ENCODE measurements around the gene MXI1.

MXI1 gene

GRCh38 chr10:110207011-110207804, at the start of gene MXI1:
Gene MXI1 (plus strand): TSS chr10:110207605. CDS start chr10:110207809, 204 bp downstream.
- peak; percentile 80 for DNase-seq

- no peak for DNase-seq
Measured at GRCh38 chr10:110158051-110159005, 49.1 kb upstream of the MXI1 start.

GRCh38 chr10:110160081-110160480, 47.3 kb upstream of the MXI1 start:
- no peak for DNase-seq

GRCh38 chr10:110160522-110160921, 46.9 kb upstream of the MXI1 start:
- DNase-seq, result no peak

GRCh38 chr10:110162741-110163145, 44.7 kb upstream of the MXI1 start:
- no peak for DNase-seq

DNA sequence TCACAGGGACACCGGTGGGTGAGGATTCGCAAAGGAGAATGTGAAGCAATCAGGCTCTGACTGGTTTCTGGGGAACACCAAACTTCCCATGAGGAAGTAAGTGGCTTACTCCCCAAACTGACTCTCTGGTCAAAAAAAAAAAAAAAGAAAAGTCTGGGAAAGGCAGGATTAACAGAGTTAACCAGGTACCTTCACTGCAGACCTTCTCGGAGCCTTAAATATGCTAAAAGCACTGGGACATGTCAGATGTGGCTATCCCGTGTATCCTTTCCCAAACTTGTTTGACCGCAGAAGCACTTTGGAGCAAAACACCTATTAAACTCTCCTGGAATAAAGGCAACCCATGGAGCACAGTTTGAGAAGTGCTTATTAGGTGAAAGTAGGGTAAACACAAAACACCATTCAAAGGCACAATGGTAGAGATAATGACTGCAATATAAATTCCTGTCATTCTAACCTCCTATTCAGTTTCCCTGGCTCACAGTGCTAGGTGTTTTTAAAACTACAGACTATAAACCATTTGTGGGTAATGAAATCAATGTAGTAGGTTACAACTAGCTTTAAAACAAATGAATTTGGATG, 44.1 kb upstream of the MXI1 start:
- DNase-seq, result no peak

DNA sequence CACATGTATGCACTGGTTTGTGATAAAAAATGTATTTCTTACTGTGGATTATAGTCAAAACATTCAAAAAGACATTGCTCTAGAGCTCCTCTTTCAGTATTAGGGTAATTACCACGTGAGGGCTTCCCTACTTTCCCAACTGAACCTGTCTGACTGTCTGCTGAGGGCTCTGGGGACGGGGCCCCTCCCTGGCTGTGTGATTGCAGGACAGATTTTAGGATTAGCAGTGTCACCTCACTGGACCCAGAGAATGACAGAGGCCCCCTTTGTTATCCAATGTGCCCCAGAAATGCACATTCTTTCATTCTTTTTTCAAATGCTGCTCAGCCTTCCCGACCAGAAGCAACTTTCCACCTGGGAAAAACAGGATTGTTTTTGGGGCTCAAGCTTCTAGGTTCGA, 43.6 kb upstream of the MXI1 start:
- DNase-seq, result no peak

- no peak for DNase-seq
Measured at GRCh38 chr10:110165239-110165638, 42.2 kb upstream of the MXI1 start.

- no peak for DNase-seq
Measured at GRCh38 chr10:110167149-110167548, 40.3 kb upstream of the MXI1 start.

DNA sequence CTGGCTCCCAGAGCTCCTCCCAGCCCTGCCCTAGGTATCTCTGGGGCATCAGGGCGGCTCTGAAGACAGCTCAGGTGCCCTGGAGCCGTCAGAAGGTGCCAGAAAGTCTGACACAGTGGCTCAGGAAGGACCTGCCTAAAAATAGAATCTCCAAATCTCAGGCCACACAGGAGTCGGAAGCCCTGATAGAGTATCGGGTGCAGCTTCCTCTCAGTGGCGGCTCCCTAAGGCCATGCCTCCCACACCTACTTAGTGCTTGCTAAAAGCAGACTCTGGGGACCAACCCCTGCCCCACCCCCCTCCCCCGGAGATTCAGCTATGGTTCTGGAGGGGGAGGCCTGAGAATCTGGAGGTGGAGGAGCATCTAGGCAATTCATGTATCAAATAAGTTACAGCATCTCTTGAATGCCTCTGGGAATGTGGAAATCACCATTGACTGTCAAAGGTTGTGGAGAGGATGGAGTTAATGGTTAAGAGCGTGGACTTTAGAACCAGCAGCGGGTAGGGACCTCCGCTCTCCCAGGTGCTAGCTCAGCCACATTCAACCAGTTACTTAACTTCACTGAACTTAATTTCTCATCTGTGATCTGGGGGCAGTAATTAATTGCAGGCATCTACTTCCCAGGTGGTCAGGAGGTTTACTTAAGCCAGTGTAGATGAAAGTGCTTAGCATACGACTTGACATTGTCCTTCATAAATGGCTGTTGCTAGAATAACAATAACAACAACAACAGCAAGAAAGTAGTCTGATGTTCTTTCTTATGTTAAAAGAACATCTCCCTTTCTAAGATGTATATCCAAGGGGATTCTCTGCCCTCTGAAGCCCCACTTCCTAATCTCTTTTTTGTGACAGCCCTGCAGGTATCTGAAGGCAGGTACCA, 38.6 kb upstream of the MXI1 start:
- no peak for DNase-seq

DNA sequence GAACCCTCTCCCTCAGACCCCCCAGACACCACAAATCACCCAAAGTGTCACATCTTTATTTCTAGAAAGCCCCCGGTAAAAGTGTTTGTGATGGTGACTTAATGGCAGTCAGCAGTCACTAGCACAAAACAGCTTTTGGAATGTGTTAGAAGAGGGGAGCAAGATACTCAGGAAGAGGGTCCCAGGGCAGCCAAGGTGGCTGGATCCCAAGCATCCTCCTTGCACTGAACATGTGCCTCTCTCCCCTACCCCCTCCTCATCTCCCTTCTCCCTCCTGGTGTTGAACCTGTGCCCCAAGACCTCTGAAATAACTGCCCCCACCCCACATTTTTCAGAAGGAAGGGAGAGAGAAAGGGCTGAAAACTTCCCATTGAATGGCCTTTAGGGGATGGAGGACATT, 37.8 kb upstream of the MXI1 start:
- no peak for DNase-seq

GRCh38 chr10:110170142-110170971, 37.0 kb upstream of the MXI1 start:
- no peak for DNase-seq

DNA sequence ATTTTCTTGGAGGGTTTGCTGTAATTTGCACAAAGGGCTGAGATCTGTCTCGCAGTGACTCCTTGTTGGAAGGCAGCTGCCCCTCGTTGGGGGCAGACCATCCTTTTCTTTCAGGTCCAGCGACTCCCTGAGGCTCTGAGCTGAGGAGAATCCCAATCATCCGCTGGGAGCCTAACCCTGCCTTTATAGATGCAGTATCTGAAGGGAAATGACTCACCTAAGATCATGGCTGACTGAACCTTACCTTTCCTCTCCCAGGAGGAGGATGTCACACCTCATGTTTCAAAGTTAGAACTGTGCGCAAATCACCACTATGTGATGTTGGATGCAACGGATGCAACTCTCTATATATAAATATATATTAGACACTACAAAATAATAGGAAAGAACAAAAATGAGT, 36.4 kb upstream of the MXI1 start:
- DNase-seq, result no peak

- no peak for DNase-seq
Measured at GRCh38 chr10:110172155-110172554, 35.2 kb upstream of the MXI1 start.

GRCh38 chr10:110174201-110174600, 33.2 kb upstream of the MXI1 start:
- no peak for DNase-seq

DNA sequence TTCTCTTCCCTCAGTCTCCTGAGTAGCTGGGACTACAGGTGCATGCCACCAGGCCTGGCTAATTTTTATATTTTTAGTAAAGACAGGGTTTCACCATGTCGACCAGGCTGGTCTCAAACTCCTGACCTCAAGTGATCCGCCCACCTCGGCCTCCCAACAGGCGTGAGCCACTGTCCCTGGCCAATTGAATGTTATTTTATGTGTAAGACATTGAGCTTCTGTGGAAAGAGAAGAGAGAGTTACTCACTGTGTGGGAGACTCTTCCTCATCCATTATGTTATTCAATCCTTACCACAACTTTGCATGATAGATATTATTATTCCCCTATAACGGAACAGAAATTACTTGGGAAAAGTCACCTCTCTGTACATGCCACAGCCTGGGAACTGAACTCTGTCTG, 32.6 kb upstream of the MXI1 start:
- no peak for DNase-seq

DNA sequence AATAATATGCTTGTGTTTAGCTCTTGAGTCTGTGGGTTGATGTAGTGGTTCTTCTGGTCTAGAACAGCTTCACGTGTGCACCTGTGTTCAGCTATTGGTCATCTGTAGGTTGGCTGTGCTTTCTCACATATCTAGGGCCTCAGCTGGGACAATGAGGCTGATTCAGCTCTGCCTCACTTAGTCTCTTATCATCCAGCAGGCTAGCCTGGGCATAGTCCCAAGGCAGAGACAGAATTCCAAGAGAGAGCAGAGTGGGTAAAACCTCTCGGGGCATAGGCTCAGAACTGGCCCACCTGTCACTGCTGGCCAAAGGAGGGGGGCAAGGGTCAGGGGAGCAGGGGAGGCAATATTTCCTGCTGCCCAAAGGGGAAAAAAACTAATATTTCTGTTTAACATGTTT, 32.0 kb upstream of the MXI1 start:
- no peak for DNase-seq

DNA sequence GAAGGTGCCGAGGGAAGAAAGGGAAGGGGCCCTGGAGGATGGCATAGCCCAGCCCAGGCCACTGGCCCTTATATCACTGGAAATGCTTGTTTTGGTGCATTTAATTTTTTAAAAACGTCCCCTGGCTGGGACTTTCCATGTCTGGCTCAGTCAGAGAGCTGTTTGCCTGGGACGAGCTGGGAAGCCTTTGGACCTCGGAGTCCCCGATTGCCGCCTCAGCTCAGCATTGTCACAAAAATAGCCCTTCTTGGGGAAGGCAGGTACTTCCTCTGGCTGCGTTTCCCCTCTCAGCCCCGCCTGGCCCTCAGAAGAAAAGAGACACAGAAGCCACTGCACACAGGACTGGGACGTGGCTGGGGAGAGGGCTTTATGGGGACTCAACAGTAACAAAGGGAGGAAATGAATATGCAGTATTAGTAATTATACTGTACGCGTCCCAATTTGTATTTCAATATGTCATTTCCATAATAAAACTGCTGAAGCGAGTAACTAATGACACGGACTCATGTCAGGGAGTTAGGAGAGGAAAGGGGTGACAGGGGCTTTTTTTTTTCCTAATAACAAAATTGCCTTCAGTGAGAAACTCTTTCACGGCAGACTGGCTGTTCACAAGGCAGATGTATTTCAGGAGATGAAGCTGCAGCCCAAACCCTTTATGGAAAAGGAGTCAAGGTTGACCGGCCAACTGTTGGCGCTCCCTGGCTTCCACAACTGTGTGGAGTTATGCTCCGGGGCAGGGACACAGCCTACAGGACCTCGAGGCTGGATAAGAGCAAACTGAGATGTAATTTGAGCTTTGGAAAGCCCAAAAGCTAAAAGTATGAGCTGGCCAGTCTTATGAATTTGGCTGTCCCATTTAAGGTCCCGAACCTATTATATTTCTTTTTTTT, 31.0 kb upstream of the MXI1 start:
- DNase-seq, result no peak

DNA sequence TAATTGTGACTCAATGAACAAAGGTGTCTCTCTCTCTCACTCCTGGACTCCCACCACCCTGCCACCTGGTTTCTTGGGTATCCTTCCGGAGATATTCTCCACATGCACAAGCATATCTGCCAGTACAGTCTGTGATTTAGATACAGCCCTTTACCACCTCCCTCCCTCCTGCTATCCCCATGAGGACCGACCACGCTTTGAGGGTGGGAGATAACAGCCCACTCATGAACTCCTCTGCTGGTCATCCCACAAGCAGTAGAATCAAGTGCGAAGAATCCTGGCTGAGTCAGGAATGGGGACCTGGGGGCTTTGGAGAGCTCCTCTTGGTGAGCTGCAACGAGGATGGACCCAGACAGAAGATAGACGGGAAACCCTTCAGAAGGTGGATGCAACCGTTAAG, 28.2 kb upstream of the MXI1 start:
- DNase-seq, result no peak

GRCh38 chr10:110181451-110181850, 26.0 kb upstream of the MXI1 start:
- no peak for DNase-seq

- DNase-seq, result no peak
Measured at GRCh38 chr10:110181911-110182310, 25.5 kb upstream of the MXI1 start.
